ENCODE data around the gene RGS7BP. TPM values are rescaled to one million over a fixed set of nuclear protein-coding genes. Genes with fewer than 3 reads are reported as not detected.

The RGS7BP gene
- total and polyA plus RNA-seq, 2 experiments from 2014 or later: 0.11 TPM; not detected in 1

DNA sequence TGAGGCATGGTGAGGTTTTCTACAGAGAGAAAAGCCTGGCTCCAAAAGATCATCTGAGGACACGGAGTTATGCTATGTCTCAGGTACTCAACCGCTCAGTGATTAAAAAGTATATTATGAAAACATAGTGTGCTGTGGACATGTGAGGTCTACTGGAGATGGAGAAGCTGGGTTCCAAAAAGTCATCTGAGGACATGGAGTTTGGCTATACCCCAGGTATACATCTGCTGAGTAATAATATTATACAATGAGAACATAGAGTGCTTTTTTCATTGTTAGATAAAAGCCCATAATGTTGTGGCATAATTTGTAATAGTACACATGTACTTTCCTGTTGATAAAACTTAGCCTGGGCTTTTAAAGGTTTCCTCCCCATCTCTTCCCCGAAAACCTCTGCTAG lies 113.8 kb downstream of the RGS7BP start:
- H3K9me2 ChIP-seq (ENCODE audit: insufficient read depth): no peaks in the 10 kb centered on the region
- no peak overlapping the region for H3K4me2 ChIP-seq (ENCODE audit: unreplicated experiment)
- no peak overlapping the region for H2AFZ ChIP-seq
- WGBS, 2 experiments (ENCODE audit: low coverage in 1 of 2, low lambda C conversion rate in 2 of 2, missing lambda C conversion rate in 2 of 2): 50 to 60% methylated on average over 3 of the region's 3 CpGs
- H3K9ac ChIP-seq: no peak overlapping the region
- TF ChIP-seq EZH2 (IDR thresholded peaks at IDR 0.05; ENCODE audit: insufficient read depth, poor library complexity, severe bottlenecking) (no peak), EZH2phosphoT487 (IDR thresholded peaks at IDR 0.05; ENCODE audit: insufficient read depth, low read depth) (no peak)
- peaks cover 33% of the 10 kb centered on the region for H3K27me3 ChIP-seq (replicated peaks; ENCODE audit: insufficient read depth)
- H3K9me3 ChIP-seq (ENCODE audit: low read depth): no peaks in the 10 kb centered on the region
- no peaks in the 10 kb centered on the region for H4K20me1 ChIP-seq (ENCODE audit: insufficient read depth)
- DNase-seq: no peak
- no peaks in the 10 kb centered on the region for H3K36me3 ChIP-seq (ENCODE audit: low read depth)
- no peaks in the 10 kb centered on the region for H3K4me1 ChIP-seq (ENCODE audit: insufficient read depth)
- no peak overlapping the region for H3K27ac ChIP-seq
- H3K4me3 ChIP-seq: no peak overlapping the region
- in situ Hi-C loops (cut with MboI): loop anchor here (10.0 kb wide), 1 partner anchor 385 kb away; no protein-coding TSS in a partner anchor
- no peaks in the 10 kb centered on the region for H3K79me2 ChIP-seq (ENCODE audit: insufficient read depth)
- no peaks in the 10 kb centered on the region for H3F3A ChIP-seq (ENCODE audit: insufficient read depth)

DNA sequence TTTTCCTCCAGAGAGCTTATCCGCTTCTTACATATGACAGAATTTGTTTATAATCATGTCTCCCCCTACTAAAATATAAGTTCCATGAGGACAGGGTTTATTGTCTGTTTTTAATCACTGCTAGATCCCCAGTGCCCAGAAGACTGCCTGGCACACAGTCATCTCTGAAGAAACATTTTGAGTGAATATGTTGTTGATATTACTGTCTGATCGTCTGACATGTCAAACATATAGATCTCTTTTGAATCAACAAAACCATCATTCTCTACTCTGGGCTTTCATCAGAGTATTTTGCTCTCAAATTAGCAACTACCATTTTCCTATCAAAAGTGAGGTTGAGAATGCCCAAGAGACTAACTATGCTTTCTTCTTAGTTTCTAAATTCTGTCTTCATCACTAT lies 117.2 kb downstream of the RGS7BP start:
- in situ Hi-C loops (cut with MboI): no loop called here
- no peaks in the 10 kb centered on the region for H3F3A ChIP-seq (ENCODE audit: insufficient read depth)
- peaks cover 34% of the 10 kb centered on the region for H3K27me3 ChIP-seq (replicated peaks; ENCODE audit: insufficient read depth)
- WGBS, 2 experiments (ENCODE audit: low coverage in 1 of 2, low lambda C conversion rate in 2 of 2, missing lambda C conversion rate in 2 of 2): 42 to 54% methylated on average over 2 of the region's 2 CpGs
- no peak overlapping the region for H3K4me2 ChIP-seq (ENCODE audit: unreplicated experiment)
- H4K20me1 ChIP-seq (ENCODE audit: insufficient read depth): no peaks in the 10 kb centered on the region
- TF ChIP-seq EZH2phosphoT487 (IDR thresholded peaks at IDR 0.05; ENCODE audit: insufficient read depth, low read depth): no peak
- TF ChIP-seq EZH2 (IDR thresholded peaks at IDR 0.05; ENCODE audit: insufficient read depth, poor library complexity, severe bottlenecking): no peak
- H3K79me2 ChIP-seq (ENCODE audit: insufficient read depth): no peaks in the 10 kb centered on the region
- no peaks in the 10 kb centered on the region for H3K9me3 ChIP-seq (ENCODE audit: low read depth)
- DNase-seq: no peak
- H3K4me3 ChIP-seq: no peak overlapping the region
- H3K36me3 ChIP-seq (ENCODE audit: low read depth): no peaks in the 10 kb centered on the region
- H2AFZ ChIP-seq: no peak overlapping the region
- H3K27ac ChIP-seq: no peak overlapping the region
- H3K9ac ChIP-seq: no peak overlapping the region
- no peaks in the 10 kb centered on the region for H3K9me2 ChIP-seq (ENCODE audit: insufficient read depth)
- no peaks in the 10 kb centered on the region for H3K4me1 ChIP-seq (ENCODE audit: insufficient read depth)

DNA sequence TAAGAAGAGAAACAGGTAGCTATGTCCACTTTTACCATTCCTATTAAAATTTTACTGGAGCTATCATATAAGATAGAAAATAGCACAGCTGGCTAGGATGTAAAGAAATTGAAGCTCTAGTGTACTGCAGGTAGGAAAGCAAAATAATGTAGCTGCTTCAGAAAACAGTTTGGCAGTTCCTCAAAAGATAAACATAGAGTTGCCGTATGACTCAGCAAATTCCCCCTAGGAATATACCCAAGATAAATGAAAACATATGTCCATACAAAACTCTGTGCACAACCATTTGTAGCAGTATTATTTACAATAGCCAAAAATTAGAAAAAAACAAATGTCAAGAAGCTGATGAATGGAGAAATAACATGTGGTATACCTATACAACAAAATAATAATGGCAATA lies 119.9 kb downstream of the RGS7BP start:
- no peaks in the 10 kb centered on the region for H3K9me3 ChIP-seq (ENCODE audit: low read depth)
- H3F3A ChIP-seq (ENCODE audit: insufficient read depth): no peaks in the 10 kb centered on the region
- 3 to 4% methylated on average over 1 of the region's 1 CpG for WGBS, 2 experiments (ENCODE audit: low coverage in 1 of 2, low lambda C conversion rate in 2 of 2, missing lambda C conversion rate in 2 of 2)
- H3K4me3 ChIP-seq: no peak overlapping the region
- no peak overlapping the region for H3K9ac ChIP-seq
- no peak overlapping the region for H3K27ac ChIP-seq
- DNase-seq: peak; percentile 28
- TF ChIP-seq EZH2 (IDR thresholded peaks at IDR 0.05; ENCODE audit: insufficient read depth, poor library complexity, severe bottlenecking) (no peak), EZH2phosphoT487 (IDR thresholded peaks at IDR 0.05; ENCODE audit: insufficient read depth, low read depth) (no peak)
- H3K9me2 ChIP-seq (ENCODE audit: insufficient read depth): no peaks in the 10 kb centered on the region
- peaks cover 42% of the 10 kb centered on the region for H3K27me3 ChIP-seq (replicated peaks; ENCODE audit: insufficient read depth)
- in situ Hi-C loops (cut with MboI): loop anchor here (25.0 kb wide), 1 partner anchor 862 kb away; the partner anchor contains the start of gene ADAMTS6
- no peak overlapping the region for H2AFZ ChIP-seq
- no peaks in the 10 kb centered on the region for H3K36me3 ChIP-seq (ENCODE audit: low read depth)
- H3K4me2 ChIP-seq (ENCODE audit: unreplicated experiment): no peak overlapping the region
- no peaks in the 10 kb centered on the region for H3K4me1 ChIP-seq (ENCODE audit: insufficient read depth)
- no peaks in the 10 kb centered on the region for H4K20me1 ChIP-seq (ENCODE audit: insufficient read depth)
- no peaks in the 10 kb centered on the region for H3K79me2 ChIP-seq (ENCODE audit: insufficient read depth)

DNA sequence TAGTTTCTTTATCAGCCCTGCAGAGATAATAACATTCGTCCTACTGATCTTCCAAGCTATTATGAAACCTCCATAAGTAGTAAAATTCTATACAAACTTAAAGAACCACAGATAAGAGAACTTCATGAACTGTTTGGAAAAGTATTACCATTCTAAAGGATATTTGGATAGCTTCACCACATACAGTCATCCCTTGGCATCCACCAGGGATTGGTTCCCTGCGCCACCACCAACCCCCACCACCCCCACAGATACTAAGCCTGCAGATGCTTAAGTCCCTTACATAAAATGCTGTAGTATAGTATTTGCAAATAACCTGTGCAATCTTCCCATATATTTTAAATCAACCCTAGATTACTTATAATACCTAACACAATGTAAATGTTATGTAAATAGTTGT lies 123.1 kb downstream of the RGS7BP start:
- H3K9me2 ChIP-seq (ENCODE audit: insufficient read depth): no peaks in the 10 kb centered on the region
- H3K79me2 ChIP-seq (ENCODE audit: insufficient read depth): no peaks in the 10 kb centered on the region
- DNase-seq: peak; percentile 19
- no peak overlapping the region for H3K4me2 ChIP-seq (ENCODE audit: unreplicated experiment)
- H3K9me3 ChIP-seq (ENCODE audit: low read depth): no peaks in the 10 kb centered on the region
- no peak overlapping the region for H3K4me3 ChIP-seq
- H3K27me3 ChIP-seq (replicated peaks; ENCODE audit: insufficient read depth): peaks cover 22% of the 10 kb centered on the region
- in situ Hi-C loops (cut with MboI): loop anchor here (25.0 kb wide), 1 partner anchor 858 kb away; the partner anchor contains the start of gene ADAMTS6
- H2AFZ ChIP-seq: no peak overlapping the region
- no peak overlapping the region for H3K27ac ChIP-seq
- no peak overlapping the region for H3K9ac ChIP-seq
- TF ChIP-seq EZH2phosphoT487 (IDR thresholded peaks at IDR 0.05; ENCODE audit: insufficient read depth, low read depth) (no peak), EZH2 (IDR thresholded peaks at IDR 0.05; ENCODE audit: insufficient read depth, poor library complexity, severe bottlenecking) (no peak)
- H3K4me1 ChIP-seq (ENCODE audit: insufficient read depth): peaks cover 4% of the 10 kb centered on the region
- H3K36me3 ChIP-seq (ENCODE audit: low read depth): no peaks in the 10 kb centered on the region
- peaks cover 7% of the 10 kb centered on the region; the same call in 1 of the 2 replicates for H3F3A ChIP-seq (ENCODE audit: insufficient read depth)
- H4K20me1 ChIP-seq (ENCODE audit: insufficient read depth): no peaks in the 10 kb centered on the region
- 40 to 65% methylated on average over 2 of the region's 2 CpGs for WGBS, 2 experiments (ENCODE audit: low coverage in 1 of 2, low lambda C conversion rate in 2 of 2, missing lambda C conversion rate in 2 of 2)
